Psoas muscle (tissue), 8 donors: ENCODE measurements around the gene COL27A1. TPM values are rescaled to one million over a fixed set of nuclear protein-coding genes. Genes with fewer than 3 reads are reported as not detected.

Experiments used
- ATAC-seq, 4 donors: fragments of 200-7000 bp; cut with Tn5 transposase; one replicate each; pipeline ENCODE4 v1.9.1; 2020; ENCODE audit warnings: moderate library complexity in 3 of 4, mild to moderate bottlenecking in 2 of 4
- DNase-seq, 2 donors: peaks; one replicate each; pipeline ENCODE4 v3.0.0-alpha.2; 2020
- H3K27ac ChIP-seq: fragments of 200-600 bp; one replicate; pipeline ENCODE4 v1.8.0; 2022
- H3K27me3 ChIP-seq, 3 donors: fragments of 200-600 bp in 1 of 3; one replicate each; pipeline versions ENCODE4 v1.6.1 to v1.8.0; 2013 to 2022; ENCODE audit warnings: low read length in 2 of 3, mild to moderate bottlenecking in 2 of 3, moderate library complexity in 1 of 3; ENCODE audit not compliant: insufficient read depth in 3 of 3
- H3K36me3 ChIP-seq, 2 donors: fragments of 200-600 bp in 1 of 2; one replicate each; pipeline versions ENCODE4 v1.6.1 to v1.8.0; 2013 to 2022; ENCODE audit warnings: low read depth in 1 of 2, mild to moderate bottlenecking in 1 of 2, moderate library complexity in 1 of 2; ENCODE audit not compliant: insufficient read depth in 1 of 2
- H3K4me1 ChIP-seq: fragments of 200-600 bp; one replicate; pipeline ENCODE4 v1.8.0; 2022
- H3K4me3 ChIP-seq: fragments of 200-600 bp; one replicate; pipeline ENCODE4 v1.8.0; 2022; ENCODE audit warnings: mild to moderate bottlenecking
- H3K9me3 ChIP-seq: fragments of 200-600 bp; one replicate; pipeline ENCODE4 v1.8.0; 2022
- CTCF ChIP-seq: fragments of 200-600 bp; IDR thresholded peaks from one replicate; pipeline ENCODE4 v1.8.0; 2022; ENCODE audit warnings: antibody characterized with exemption
- WGBS, 3 donors: extraction: QIAGEN DNeasy Blood & Tissue Kit; methylation state at CpG; one replicate each; pipeline versions ENCODE4 v1.1.6 to v1.1.7; 2013; 5-methylcytosine and 5-hydroxymethylcytosine counted together
- intact Hi-C, 2 donors: fragments of 100-400 bp; cut with DNase I; formaldehyde crosslinking; loops; one replicate each; pipeline versions ENCODE4 v1.11.0 to v1.14.2; 2022
- polyA plus RNA-seq, 3 donors: library from polyadenylated mRNA; stranded (reverse); fragments of 200-250 nt; gene quantifications; one replicate each; pipeline ENCODE4 v1.2.3, GENCODE V29; 2013
- total RNA-seq, 4 donors: library from RNA; stranded (reverse); fragmentation: NEBNext Ultra II Directional in 2 of 4; extraction: Animal tissue kit (Norgen Biotek cat#: 25700) in 2 of 4; gene quantifications; one replicate each; pipeline versions ENCODE4 v1.2.1 to v1.2.4, GENCODE V29; 2021 to 2023
- donor health status: healthy with polysubstance abuse.
- donor health status: DM: no; HTN: no; CAD: no; lungs with moderate emphysema.
- donor health status: Bipolar disorder and iron deficiency.
- donor health status: healthy.
- donor health status: DM: yes; HTN: yes; CAD: no.
- donor health status: DM: no; HTN: no; CAD: no.
- donor health status: DM: no; HTN: no; CAD: no.
- donor health status: DM: yes; HTN: yes; CAD: no.

Gene COL27A1
- total and polyA plus RNA-seq, 7 donors: 1.1 to 8.5 (median 3.9) TPM

- Histone ChIP-seq H3K9me3 (no peaks in the 10 kb centered on the region), H3K4me1 (no peaks in the 10 kb centered on the region), H3K36me3 (peaks cover 0 to 39% of the 10 kb centered on the region in 2 donors), H3K4me3 (no peak overlapping the region), H3K27ac (no peak overlapping the region), H3K27me3 (no peaks in the 10 kb centered on the region)
- 90 to 93% (median 93%) methylated on average over 9 of the region's 9 CpGs for WGBS, 3 donors
- no peak for ATAC-seq
- no peak for DNase-seq
- intact Hi-C loops: loop anchor here in 1 of 2 donors (2.0 kb wide), 1 partner anchor 77 kb away; no protein-coding TSS in a partner anchor
- no peak for TF ChIP-seq CTCF
These were observed 188.3 kb downstream of the COL27A1 start for GRCh38 chr9:114343471-114344187.

GRCh38 chr9:114344188-114344566 is 188.8 kb downstream of the COL27A1 start:
- Histone ChIP-seq H3K9me3 (no peaks in the 10 kb centered on the region), H3K27me3 (no peaks in the 10 kb centered on the region), H3K4me3 (no peak overlapping the region), H3K36me3 (peaks cover 0 to 42% of the 10 kb centered on the region in 2 donors), H3K27ac (no peak overlapping the region), H3K4me1 (no peaks in the 10 kb centered on the region)
- no peak for TF ChIP-seq CTCF
- intact Hi-C loops: loop anchor here in 1 of 2 donors (2.0 kb wide), 1 partner anchor 77 kb away; no protein-coding TSS in a partner anchor
- ATAC-seq (no peak), DNase-seq (no peak)
- 86 to 94% (median 93%) methylated on average over 11 of the region's 11 CpGs for WGBS, 3 donors

- intact Hi-C loops: loop anchor here in 1 of 2 donors (2.0 kb wide), 1 partner anchor 76 kb away; no protein-coding TSS in a partner anchor
- H3K36me3 ChIP-seq: peaks cover 0 to 47% of the 10 kb centered on the region in 2 donors
- 6 to 26% (median 19%) methylated on average over 3 of the region's 3 CpGs for WGBS, 3 donors
These were observed 189.4 kb downstream of the COL27A1 start for GRCh38 chr9:114344692-114345091.

GRCh38 chr9:114345493-114346065 is 190.2 kb downstream of the COL27A1 start:
- 81 to 93% (median 91%) methylated on average over 7 of the region's 7 CpGs for WGBS, 3 donors
- Histone ChIP-seq H3K27me3 (no peaks in the 10 kb centered on the region), H3K4me3 (no peak overlapping the region), H3K36me3 (peaks cover 0 to 52% of the 10 kb centered on the region in 2 donors), H3K27ac (no peak overlapping the region), H3K9me3 (no peaks in the 10 kb centered on the region), H3K4me1 (no peaks in the 10 kb centered on the region)
- ATAC-seq: no peak
- DNase-seq: no peak
- no peak for TF ChIP-seq CTCF
- intact Hi-C loops: loop anchor here in 1 of 2 donors (2.0 kb wide), 1 partner anchor 75 kb away; no protein-coding TSS in a partner anchor

More at GRCh38 chr9:114344692-114345091, 189.4 kb downstream of the COL27A1 start:
- Histone ChIP-seq H3K4me3 (no peak overlapping the region), H3K9me3 (no peaks in the 10 kb centered on the region), H3K27ac (no peak overlapping the region), H3K4me1 (no peaks in the 10 kb centered on the region), H3K27me3 (no peaks in the 10 kb centered on the region)
- TF ChIP-seq CTCF: no peak
- ATAC-seq: no peak
- no peak for DNase-seq
